Tibial nerve (tissue), 4 donors: ENCODE data around the gene DCTN5. TPM values are rescaled to one million over a fixed set of nuclear protein-coding genes. Genes with fewer than 3 reads are reported as not detected.
"Not testable (repeated sequence)": the region's sequence is repeated elsewhere in the genome, so short reads cannot be mapped to it uniquely, and the experiment has no call there.

Experiments
- DNase-seq, 2 donors: peaks; one replicate each; pipeline ENCODE4 v3.0.0-alpha.2; 2019; ENCODE audit warnings: low spot score in 2 of 2
- H3K27ac ChIP-seq, 4 donors: fragments of 200-600 bp; sonication (generic) in 3 of 4; one replicate each; pipeline ENCODE4 v1.5.1; 2017 to 2019; ENCODE audit warnings: mild to moderate bottlenecking in 1 of 4
- H3K27me3 ChIP-seq, 2 donors: fragments of 200-600 bp; sonication (generic) in 1 of 2; one replicate each; pipeline versions ENCODE4 v1.5.1 to v1.6.0; 2017 to 2019
- H3K36me3 ChIP-seq, 3 donors: fragments of 200-600 bp; sonication (generic); one replicate each; pipeline ENCODE4 v1.5.1; 2018 to 2019
- H3K4me1 ChIP-seq, 4 donors: fragments of 200-600 bp; sonication (generic) in 3 of 4; one replicate each; pipeline ENCODE4 v1.5.1; 2017 to 2019
- H3K4me3 ChIP-seq, 4 donors: fragments of 200-600 bp; sonication (generic) in 3 of 4; one replicate each; pipeline ENCODE4 v1.5.1; 2017 to 2019; ENCODE audit warnings: mild to moderate bottlenecking in 1 of 4, moderate library complexity in 1 of 4
- H3K9me3 ChIP-seq, 4 donors: fragments of 200-600 bp; sonication (generic) in 3 of 4; one replicate each; pipeline ENCODE4 v1.5.1; 2017 to 2019
- CTCF ChIP-seq, 5 experiments: fragments of 200-600 bp in 3 of 5; fragments of 450-650 bp in 2 of 5; sonication (generic) in 3 of 5; IDR thresholded peaks; one replicate each; pipeline ENCODE4 v1.5.1; 2016 to 2019; ENCODE audit warnings: antibody characterized with exemption in 5 of 5, mild to moderate bottlenecking in 3 of 5, moderate library complexity in 2 of 5
- EP300 ChIP-seq, 2 donors: sonication (generic); formaldehyde crosslinking; IDR thresholded peaks; one replicate each; pipeline ENCODE4 v1.6.1; 2017; ENCODE audit warnings: antibody characterized with exemption in 2 of 2, mild to moderate bottlenecking in 1 of 2
- POLR2A ChIP-seq, 2 donors: fragments of 450-650 bp; IDR thresholded peaks; one replicate each; pipeline ENCODE4 v1.6.1; 2017; ENCODE audit warnings: antibody characterized with exemption in 2 of 2, mild to moderate bottlenecking in 2 of 2, moderate library complexity in 2 of 2
- WGBS, 2 donors: methylation state at CpG; one replicate each; pipeline ENCODE4 v1.1.5; 2018; 5-methylcytosine and 5-hydroxymethylcytosine counted together
- total RNA-seq, 4 donors: library from RNA; depleted of rRNA; stranded (reverse); fragments of >200 nt; gene quantifications; one replicate each; pipeline ENCODE4 v1.1.0, GENCODE V29; 2016

The DCTN5 gene
- total RNA-seq, 4 donors from 2014 or later = 23.1 to 28.8 (median 27.3) TPM

- peaks cover 0 to 92% (median 0%) of the 10 kb centered on the region in 3 donors for H3K36me3 ChIP-seq
- WGBS, 2 donors = 97 to 98% methylated on average over 3 of the region's 3 CpGs
- no peaks in the 10 kb centered on the region for H3K4me1 ChIP-seq
- H3K27me3 ChIP-seq = no peaks in the 10 kb centered on the region
- TF ChIP-seq POLR2A (IDR thresholded peaks at IDR 0.05) = no peak
- no peak for TF ChIP-seq CTCF (IDR thresholded peaks at IDR 0.05)
- no peak for TF ChIP-seq EP300 (IDR thresholded peaks at IDR 0.05)
- H3K9me3 ChIP-seq = no peaks in the 10 kb centered on the region
- H3K4me3 ChIP-seq = no peak overlapping the region
- DNase-seq = no peak
- no peak overlapping the region for H3K27ac ChIP-seq
Observed at GRCh38 chr16:23611936-23612335, 29.3 kb upstream of the DCTN5 start.

- no peak overlapping the region for H3K4me3 ChIP-seq
- H3K9me3 ChIP-seq = no peaks in the 10 kb centered on the region
- TF ChIP-seq EP300 (IDR thresholded peaks at IDR 0.05) = no peak
- TF ChIP-seq POLR2A (IDR thresholded peaks at IDR 0.05) = no peak
- TF ChIP-seq CTCF (IDR thresholded peaks at IDR 0.05) = no peak
- H3K27me3 ChIP-seq = no peaks in the 10 kb centered on the region
- H3K27ac ChIP-seq = no peak overlapping the region
- WGBS, 2 donors = 97 to 98% methylated on average over 9 of the region's 9 CpGs
- no peaks in the 10 kb centered on the region for H3K4me1 ChIP-seq
- peaks cover 0 to 93% (median 4%) of the 10 kb centered on the region in 3 donors for H3K36me3 ChIP-seq
- DNase-seq = no peak
Observed at GRCh38 chr16:23615805-23616204, 25.5 kb upstream of the DCTN5 start.

- Histone ChIP-seq H3K27ac (no peak overlapping the region), H3K27me3 (no peaks in the 10 kb centered on the region), H3K4me1 (no peaks in the 10 kb centered on the region), H3K36me3 (peaks cover 2 to 92% (median 25%) of the 10 kb centered on the region in 3 donors), H3K4me3 (no peak overlapping the region), H3K9me3 (no peaks in the 10 kb centered on the region)
- TF ChIP-seq CTCF (IDR thresholded peaks at IDR 0.05) = no peak
- no peak for TF ChIP-seq EP300 (IDR thresholded peaks at IDR 0.05)
- TF ChIP-seq POLR2A (IDR thresholded peaks at IDR 0.05) = no peak
- no peak for DNase-seq
Observed at GRCh38 chr16:23624092-23624491, 17.2 kb upstream of the DCTN5 start.

GRCh38 chr16:23629516-23629915 lies 11.8 kb upstream of the DCTN5 start:
- no peak for DNase-seq
- H3K27ac ChIP-seq = no peak overlapping the region
- H3K4me3 ChIP-seq = no peak overlapping the region
- TF ChIP-seq CTCF (IDR thresholded peaks at IDR 0.05) = no peak
- no peak for TF ChIP-seq POLR2A (IDR thresholded peaks at IDR 0.05)
- no peak for TF ChIP-seq EP300 (IDR thresholded peaks at IDR 0.05)
- H3K9me3 ChIP-seq = no peaks in the 10 kb centered on the region
- no peaks in the 10 kb centered on the region for H3K4me1 ChIP-seq
- 94 to 95% methylated on average over 8 of the region's 8 CpGs for WGBS, 2 donors
- peaks cover 2 to 88% (median 20%) of the 10 kb centered on the region in 3 donors for H3K36me3 ChIP-seq
- H3K27me3 ChIP-seq = no peaks in the 10 kb centered on the region

- not testable (repeated sequence) for H3K27ac ChIP-seq, H3K4me3 ChIP-seq, H3K27me3 ChIP-seq, DNase-seq, H3K9me3 ChIP-seq, H3K4me1 ChIP-seq
- peaks cover 0 to 88% (median 7%) of the 10 kb centered on the region in 3 donors for H3K36me3 ChIP-seq
- 95 to 100% methylated on average over 3 of the region's 3 CpGs for WGBS, 2 donors
Observed at GRCh38 chr16:23631874-23632273, 9.4 kb upstream of the DCTN5 start.

- H3K27me3 ChIP-seq = no peaks in the 10 kb centered on the region
- TF ChIP-seq POLR2A (IDR thresholded peaks at IDR 0.05) (no peak), EP300 (IDR thresholded peaks at IDR 0.05) (no peak), CTCF (IDR thresholded peaks at IDR 0.05) (no peak)
- no peak for DNase-seq
- no peak overlapping the region for H3K27ac ChIP-seq
- no peak overlapping the region for H3K4me3 ChIP-seq
- H3K9me3 ChIP-seq = no peaks in the 10 kb centered on the region
- 92 to 96% methylated on average over 4 of the region's 4 CpGs for WGBS, 2 donors
- H3K4me1 ChIP-seq = peaks cover 0 to 6% (median under 1%) of the 10 kb centered on the region in 4 donors
- peaks cover 0 to 74% (median 4%) of the 10 kb centered on the region in 3 donors for H3K36me3 ChIP-seq
Observed at GRCh38 chr16:23634461-23635036, 6.7 kb upstream of the DCTN5 start.
